Liver (tissue), 9 donors: ENCODE measurements around the gene NUAK1. TPM values are rescaled to one million over a fixed set of nuclear protein-coding genes. Genes with fewer than 3 reads are reported as not detected.

ENCODE experiments used
- DNase-seq: peaks from one replicate; pipeline ENCODE4 v3.0.0-alpha.2; 2017; ENCODE audit warnings: low spot score
- H3K27ac ChIP-seq, 2 donors: one replicate each; pipeline ENCODE4 v1.7.0; 2013; ENCODE audit warnings: inconsistent platforms in 2 of 2, low read length in 2 of 2, control low read depth in 1 of 2, low read depth in 1 of 2, mild to moderate bottlenecking in 1 of 2
- H3K27me3 ChIP-seq, 4 donors: one replicate each; pipeline versions ENCODE4 v1.6.1 to v1.7.0; 2013; ENCODE audit warnings: low read length in 3 of 4, inconsistent platforms in 1 of 4, mild to moderate bottlenecking in 1 of 4, moderate library complexity in 1 of 4; ENCODE audit not compliant: control insufficient read depth in 4 of 4, insufficient read depth in 4 of 4
- H3K36me3 ChIP-seq, 4 donors: one replicate each; pipeline versions ENCODE4 v1.6.1 to v1.7.0; 2013; ENCODE audit warnings: low read length in 3 of 4, mild to moderate bottlenecking in 3 of 4, low read depth in 1 of 4, moderate library complexity in 1 of 4; ENCODE audit not compliant: control insufficient read depth in 4 of 4, insufficient read depth in 3 of 4
- H3K4me1 ChIP-seq, 4 donors: one replicate each; pipeline versions ENCODE4 v1.6.1 to v1.7.0; 2013; ENCODE audit warnings: low read length in 3 of 4, mild to moderate bottlenecking in 3 of 4, moderate library complexity in 1 of 4; ENCODE audit not compliant: control insufficient read depth in 4 of 4, insufficient read depth in 4 of 4
- H3K4me3 ChIP-seq, 3 donors: one replicate each; pipeline versions ENCODE4 v1.6.1 to v1.7.0; 2013; ENCODE audit warnings: low read length in 3 of 3, control low read depth in 1 of 3, low read depth in 1 of 3, mild to moderate bottlenecking in 1 of 3
- H3K9ac ChIP-seq, 2 donors: one replicate each; pipeline ENCODE4 v1.7.0; 2013; ENCODE audit warnings: low read length in 2 of 2, mild to moderate bottlenecking in 2 of 2, moderate library complexity in 2 of 2, control low read depth in 1 of 2, low read depth in 1 of 2
- H3K9me3 ChIP-seq, 4 donors: one replicate each; pipeline versions ENCODE4 v1.6.1 to v1.7.0; 2013; ENCODE audit warnings: low read length in 3 of 4; ENCODE audit not compliant: control insufficient read depth in 4 of 4
- EGR1 ChIP-seq, 2 donors: IDR thresholded peaks; 2 replicates each; pipeline ENCODE4 v1.6.1; 2016 to 2018; ENCODE audit warnings: antibody characterized with exemption in 2 of 2, low read depth in 2 of 2
- FOXA1 ChIP-seq: IDR thresholded peaks from 2 replicates; pipeline ENCODE4 v1.6.1; 2016; ENCODE audit warnings: antibody characterized with exemption
- FOXA2 ChIP-seq: IDR thresholded peaks from 2 replicates; pipeline ENCODE4 v1.6.1; 2016; ENCODE audit warnings: antibody characterized with exemption
- GABPA ChIP-seq, 2 donors: IDR thresholded peaks in 1 of 2; conservative IDR thresholded peaks in 1 of 2; 2 replicates each; pipeline ENCODE4 v1.6.1; 2016; ENCODE audit warnings: antibody characterized with exemption in 2 of 2, mild to moderate bottlenecking in 1 of 2, moderate library complexity in 1 of 2
- HNF4A ChIP-seq, 2 donors: conservative IDR thresholded peaks; 2 replicates each; pipeline ENCODE4 v1.6.1; 2016; ENCODE audit warnings: antibody characterized with exemption in 2 of 2, mild to moderate bottlenecking in 2 of 2
- HNF4G ChIP-seq: IDR thresholded peaks from 2 replicates; pipeline ENCODE4 v1.6.1; 2016; ENCODE audit warnings: antibody characterized with exemption
- JUND ChIP-seq, 2 donors: IDR thresholded peaks; 2 replicates each; pipeline ENCODE4 v1.6.1; 2016; ENCODE audit warnings: antibody characterized with exemption in 2 of 2
- NR2F2 ChIP-seq: IDR thresholded peaks from 2 replicates; pipeline ENCODE4 v1.6.1; 2016; ENCODE audit warnings: antibody characterized with exemption
- RAD21 ChIP-seq, 2 donors: IDR thresholded peaks; 2 replicates each; pipeline ENCODE4 v1.6.1; 2016; ENCODE audit warnings: antibody characterized with exemption in 2 of 2, mild to moderate bottlenecking in 2 of 2
- RXRA ChIP-seq, 2 donors: IDR thresholded peaks; 2 replicates each; pipeline ENCODE4 v1.6.1; 2017 to 2018; ENCODE audit warnings: antibody characterized with exemption in 2 of 2, mild to moderate bottlenecking in 1 of 2
- SP1 ChIP-seq: IDR thresholded peaks from 2 replicates; pipeline ENCODE4 v1.6.1; 2018; ENCODE audit warnings: antibody characterized with exemption, mild to moderate bottlenecking
- TAF1 ChIP-seq: conservative IDR thresholded peaks from 2 replicates; pipeline ENCODE4 v1.6.1; 2016; ENCODE audit warnings: antibody characterized with exemption, mild to moderate bottlenecking
- YY1 ChIP-seq: IDR thresholded peaks from 2 replicates; pipeline ENCODE4 v1.6.1; 2016; ENCODE audit warnings: antibody characterized with exemption, mild to moderate bottlenecking
- whole genome bisulfite sequencing: extraction: QIAGEN DNeasy Blood & Tissue Kit; methylation state at CpG from one replicate; pipeline ENCODE4 v1.1.7; 2013; 5-methylcytosine and 5-hydroxymethylcytosine counted together
- polyA plus RNA-seq, 2 donors: library from polyadenylated mRNA; stranded (reverse) in 1 of 2; unstranded in 1 of 2; fragments of 200-250 nt in 1 of 2; fragments of >200 nt in 1 of 2; fragmentation: Nextera tagmentation in 1 of 2; extraction: Ambion mirVana in 1 of 2; gene quantifications; one replicate each; pipeline versions ENCODE4 v1.2.1 to v1.2.3, GENCODE V29; 2013 to 2015
- total RNA-seq, 2 donors: library from RNA; depleted of rRNA; stranded (reverse); fragments of >200 nt; gene quantifications; one replicate each; pipeline ENCODE4 v1.2.3, GENCODE V29; 2014
- TF ChIP-seq, protein P1 (sequence below): IDR thresholded peaks from 2 replicates; pipeline ENCODE4 v1.6.1; 2016; ENCODE audit warnings: antibody characterized with exemption, mild to moderate bottlenecking
- TF ChIP-seq, protein P2 (sequence below): IDR thresholded peaks from 2 replicates; pipeline ENCODE4 v1.6.1; 2016; ENCODE audit warnings: antibody characterized with exemption
- TF ChIP-seq, protein P3 (sequence below): IDR thresholded peaks from 2 replicates; pipeline ENCODE4 v1.6.1; 2016; ENCODE audit warnings: antibody characterized with exemption
- TF ChIP-seq, protein P4 (sequence below): IDR thresholded peaks from 2 replicates; pipeline ENCODE4 v1.6.1; 2016; ENCODE audit warnings: antibody characterized with exemption
- donor health status: healthy.
- donor health status: healthy.
- donor health status: healthy.
- donor health status: healthy.
- donor health status: healthy.

The NUAK1 gene
- total and polyA plus RNA-seq, 4 donors: 2.5 to 9.3 (median 3.9) TPM

DNA sequence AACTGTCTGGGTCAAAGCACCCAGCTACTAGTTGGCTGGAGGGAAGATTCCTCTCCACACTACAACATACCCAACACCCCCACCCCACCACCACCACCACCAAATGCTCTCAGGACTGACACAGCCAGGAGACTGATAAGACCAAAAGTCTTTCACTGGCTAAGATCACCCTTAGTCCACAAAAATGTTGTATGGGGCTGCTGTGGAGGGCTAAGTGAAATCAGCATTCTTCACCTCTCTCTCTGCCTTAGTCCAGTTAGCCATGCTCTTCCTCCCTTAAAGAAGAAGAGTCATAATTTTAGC lies 106.2 kb downstream of the NUAK1 start:
- no peak overlapping the region for H3K27ac ChIP-seq
- H3K9ac ChIP-seq: no peak overlapping the region
- DNase-seq: no peak
- peaks cover 0 to 5% (median 2%) of the 10 kb centered on the region in 4 donors for H3K4me1 ChIP-seq
- TF ChIP-seq, protein P1, sequence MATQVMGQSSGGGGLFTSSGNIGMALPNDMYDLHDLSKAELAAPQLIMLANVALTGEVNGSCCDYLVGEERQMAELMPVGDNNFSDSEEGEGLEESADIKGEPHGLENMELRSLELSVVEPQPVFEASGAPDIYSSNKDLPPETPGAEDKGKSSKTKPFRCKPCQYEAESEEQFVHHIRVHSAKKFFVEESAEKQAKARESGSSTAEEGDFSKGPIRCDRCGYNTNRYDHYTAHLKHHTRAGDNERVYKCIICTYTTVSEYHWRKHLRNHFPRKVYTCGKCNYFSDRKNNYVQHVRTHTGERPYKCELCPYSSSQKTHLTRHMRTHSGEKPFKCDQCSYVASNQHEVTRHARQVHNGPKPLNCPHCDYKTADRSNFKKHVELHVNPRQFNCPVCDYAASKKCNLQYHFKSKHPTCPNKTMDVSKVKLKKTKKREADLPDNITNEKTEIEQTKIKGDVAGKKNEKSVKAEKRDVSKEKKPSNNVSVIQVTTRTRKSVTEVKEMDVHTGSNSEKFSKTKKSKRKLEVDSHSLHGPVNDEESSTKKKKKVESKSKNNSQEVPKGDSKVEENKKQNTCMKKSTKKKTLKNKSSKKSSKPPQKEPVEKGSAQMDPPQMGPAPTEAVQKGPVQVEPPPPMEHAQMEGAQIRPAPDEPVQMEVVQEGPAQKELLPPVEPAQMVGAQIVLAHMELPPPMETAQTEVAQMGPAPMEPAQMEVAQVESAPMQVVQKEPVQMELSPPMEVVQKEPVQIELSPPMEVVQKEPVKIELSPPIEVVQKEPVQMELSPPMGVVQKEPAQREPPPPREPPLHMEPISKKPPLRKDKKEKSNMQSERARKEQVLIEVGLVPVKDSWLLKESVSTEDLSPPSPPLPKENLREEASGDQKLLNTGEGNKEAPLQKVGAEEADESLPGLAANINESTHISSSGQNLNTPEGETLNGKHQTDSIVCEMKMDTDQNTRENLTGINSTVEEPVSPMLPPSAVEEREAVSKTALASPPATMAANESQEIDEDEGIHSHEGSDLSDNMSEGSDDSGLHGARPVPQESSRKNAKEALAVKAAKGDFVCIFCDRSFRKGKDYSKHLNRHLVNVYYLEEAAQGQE: no peak
- TF ChIP-seq HNF4A (conservative IDR thresholded peaks at IDR 0.05) (no peak), YY1 (no peak), FOXA2 (no peak), HNF4G (no peak), RAD21 (IDR thresholded peaks at IDR 0.05) (no peak), TAF1 (no peak), RXRA (IDR thresholded peaks at IDR 0.05) (no peak), NR2F2 (no peak), GABPA (IDR thresholded peaks at IDR 0.05 in 1 of 2, conservative IDR thresholded peaks at IDR 0.05 in 1 of 2) (no peak)
- TF ChIP-seq, protein P2, sequence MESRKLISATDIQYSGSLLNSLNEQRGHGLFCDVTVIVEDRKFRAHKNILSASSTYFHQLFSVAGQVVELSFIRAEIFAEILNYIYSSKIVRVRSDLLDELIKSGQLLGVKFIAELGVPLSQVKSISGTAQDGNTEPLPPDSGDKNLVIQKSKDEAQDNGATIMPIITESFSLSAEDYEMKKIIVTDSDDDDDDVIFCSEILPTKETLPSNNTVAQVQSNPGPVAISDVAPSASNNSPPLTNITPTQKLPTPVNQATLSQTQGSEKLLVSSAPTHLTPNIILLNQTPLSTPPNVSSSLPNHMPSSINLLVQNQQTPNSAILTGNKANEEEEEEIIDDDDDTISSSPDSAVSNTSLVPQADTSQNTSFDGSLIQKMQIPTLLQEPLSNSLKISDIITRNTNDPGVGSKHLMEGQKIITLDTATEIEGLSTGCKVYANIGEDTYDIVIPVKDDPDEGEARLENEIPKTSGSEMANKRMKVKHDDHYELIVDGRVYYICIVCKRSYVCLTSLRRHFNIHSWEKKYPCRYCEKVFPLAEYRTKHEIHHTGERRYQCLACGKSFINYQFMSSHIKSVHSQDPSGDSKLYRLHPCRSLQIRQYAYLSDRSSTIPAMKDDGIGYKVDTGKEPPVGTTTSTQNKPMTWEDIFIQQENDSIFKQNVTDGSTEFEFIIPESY: no peak
- TF ChIP-seq, protein P3, sequence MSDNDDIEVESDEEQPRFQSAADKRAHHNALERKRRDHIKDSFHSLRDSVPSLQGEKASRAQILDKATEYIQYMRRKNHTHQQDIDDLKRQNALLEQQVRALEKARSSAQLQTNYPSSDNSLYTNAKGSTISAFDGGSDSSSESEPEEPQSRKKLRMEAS: no peak
- TF ChIP-seq, protein P4, sequence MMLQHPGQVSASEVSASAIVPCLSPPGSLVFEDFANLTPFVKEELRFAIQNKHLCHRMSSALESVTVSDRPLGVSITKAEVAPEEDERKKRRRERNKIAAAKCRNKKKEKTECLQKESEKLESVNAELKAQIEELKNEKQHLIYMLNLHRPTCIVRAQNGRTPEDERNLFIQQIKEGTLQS: no peak
- H3K9me3 ChIP-seq: no peaks in the 10 kb centered on the region
- H3K4me3 ChIP-seq: no peak overlapping the region
- no peaks in the 10 kb centered on the region for H3K27me3 ChIP-seq
- H3K36me3 ChIP-seq: no peaks in the 10 kb centered on the region

DNA sequence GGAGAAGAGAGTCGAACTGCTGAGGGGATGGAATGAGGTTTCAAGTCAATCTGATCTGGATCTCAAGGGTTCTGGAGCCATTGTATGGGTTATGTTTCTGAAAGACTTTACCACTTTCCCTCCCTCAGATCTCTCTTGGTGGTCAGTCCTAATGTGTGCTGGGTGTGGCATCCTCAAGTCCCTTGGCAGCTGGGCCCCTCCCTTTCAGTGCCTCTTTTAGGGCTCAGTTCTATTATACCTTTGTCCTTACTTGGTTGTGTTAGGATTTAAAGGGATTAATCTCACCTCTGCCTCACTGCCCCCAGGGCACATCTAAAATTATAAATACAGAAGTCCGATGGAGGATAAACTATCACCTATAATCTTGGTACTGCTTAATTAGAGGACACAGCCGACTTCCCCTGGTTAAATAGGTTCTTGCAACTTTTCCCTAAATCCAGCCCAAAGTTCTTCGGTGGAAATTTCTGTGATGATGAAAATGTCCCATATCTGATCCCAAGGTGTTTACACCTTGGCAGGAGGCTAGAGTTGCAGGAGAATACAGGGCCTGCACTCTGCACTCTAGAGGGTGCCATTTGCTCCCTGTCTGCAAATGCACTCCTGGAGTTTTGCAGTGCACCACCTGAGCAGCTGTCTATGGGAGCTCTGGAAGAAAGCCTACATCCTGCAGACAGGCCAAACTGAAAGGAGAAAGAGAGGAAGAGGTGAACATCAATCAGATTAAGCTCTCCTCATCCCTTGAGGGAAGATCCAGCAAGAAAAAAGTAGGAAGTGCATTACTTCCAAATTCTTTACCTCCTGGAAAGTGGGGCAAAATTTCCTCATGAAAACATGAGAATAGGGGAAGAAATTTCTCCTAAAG lies 106.8 kb downstream of the NUAK1 start:
- H3K4me3 ChIP-seq: no peak overlapping the region
- no peaks in the 10 kb centered on the region for H3K9me3 ChIP-seq
- H3K27me3 ChIP-seq: no peaks in the 10 kb centered on the region
- H3K4me1 ChIP-seq: peaks cover 0 to 5% (median 2%) of the 10 kb centered on the region in 4 donors
- H3K36me3 ChIP-seq: no peaks in the 10 kb centered on the region
- H3K27ac ChIP-seq: no peak overlapping the region
- H3K9ac ChIP-seq: no peak overlapping the region
- WGBS: 81% methylated on average over 4 of the region's 4 CpGs
- DNase-seq: no peak
- TF ChIP-seq GABPA (IDR thresholded peaks at IDR 0.05 in 1 of 2, conservative IDR thresholded peaks at IDR 0.05 in 1 of 2): no peak
- no peak for TF ChIP-seq FOXA1
- TF ChIP-seq EGR1 (IDR thresholded peaks at IDR 0.05; ENCODE audit: low read depth in 2 of 2): no peak
- TF ChIP-seq JUND (IDR thresholded peaks at IDR 0.05): no peak
- TF ChIP-seq, protein P1: no peak
- TF ChIP-seq FOXA2: no peak
- peak in 1 of 2 donors; percentile 28 for TF ChIP-seq RXRA (IDR thresholded peaks at IDR 0.05)
- no peak for TF ChIP-seq SP1
- no peak for TF ChIP-seq YY1
- TF ChIP-seq TAF1: no peak
- no peak for TF ChIP-seq NR2F2
- TF ChIP-seq, protein P4: no peak
- TF ChIP-seq RAD21 (IDR thresholded peaks at IDR 0.05): peak; percentile 73 to 77
- TF ChIP-seq, protein P2: no peak
- peak; percentile 24 to 56 for TF ChIP-seq HNF4A (conservative IDR thresholded peaks at IDR 0.05)
- no peak for TF ChIP-seq HNF4G
- TF ChIP-seq, protein P3: no peak
